ENCODE results near the gene IL17D.
"Not testable (repeated sequence)": the region's sequence is repeated elsewhere in the genome, so short reads cannot be mapped to it uniquely, and the experiment has no call there.

The IL17D gene, protein sequence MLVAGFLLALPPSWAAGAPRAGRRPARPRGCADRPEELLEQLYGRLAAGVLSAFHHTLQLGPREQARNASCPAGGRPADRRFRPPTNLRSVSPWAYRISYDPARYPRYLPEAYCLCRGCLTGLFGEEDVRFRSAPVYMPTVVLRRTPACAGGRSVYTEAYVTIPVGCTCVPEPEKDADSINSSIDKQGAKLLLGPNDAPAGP

GRCh38 chr13:20702915-20703779, at the start of gene IL17D:
IL17D (plus strand) TSS chr13:20703699; CDS start chr13:20704002, 303 bp downstream.
- peak; percentile 34 for DNase-seq

GRCh38 chr13:20654156-20654555, 49.3 kb upstream of the IL17D start:
- DNase-seq: no peak

DNA sequence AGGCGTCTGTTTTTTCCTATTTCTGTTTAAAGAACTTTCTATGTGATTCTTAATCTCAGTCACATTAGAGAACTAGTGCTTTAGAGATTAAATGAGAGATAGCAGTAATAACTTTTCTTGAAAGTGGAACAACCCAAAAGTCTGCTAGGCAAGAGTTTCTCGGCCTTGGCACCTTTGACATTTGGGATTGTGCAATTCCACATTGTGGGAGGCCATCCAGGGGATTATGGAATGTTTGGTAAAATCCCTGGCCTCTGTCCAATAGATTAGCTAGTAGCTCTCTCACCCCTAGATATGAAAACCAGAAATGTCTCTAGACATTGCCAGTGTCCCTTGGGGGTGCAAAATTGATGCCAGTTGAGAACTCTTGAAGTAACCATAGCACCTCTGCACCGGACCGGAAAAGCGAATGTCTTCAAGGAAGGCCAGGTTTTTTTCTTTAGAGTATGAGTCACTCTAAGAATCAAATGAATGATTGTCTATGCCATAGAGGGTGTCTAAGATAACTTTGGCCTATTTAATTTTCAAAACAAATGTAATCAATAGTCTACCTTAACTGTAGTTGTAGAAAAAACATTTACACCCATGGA, 45.0 kb upstream of the IL17D start:
- no peak for DNase-seq

- DNase-seq: no peak
Observed at GRCh38 chr13:20664351-20664750, 39.1 kb upstream of the IL17D start.

DNA sequence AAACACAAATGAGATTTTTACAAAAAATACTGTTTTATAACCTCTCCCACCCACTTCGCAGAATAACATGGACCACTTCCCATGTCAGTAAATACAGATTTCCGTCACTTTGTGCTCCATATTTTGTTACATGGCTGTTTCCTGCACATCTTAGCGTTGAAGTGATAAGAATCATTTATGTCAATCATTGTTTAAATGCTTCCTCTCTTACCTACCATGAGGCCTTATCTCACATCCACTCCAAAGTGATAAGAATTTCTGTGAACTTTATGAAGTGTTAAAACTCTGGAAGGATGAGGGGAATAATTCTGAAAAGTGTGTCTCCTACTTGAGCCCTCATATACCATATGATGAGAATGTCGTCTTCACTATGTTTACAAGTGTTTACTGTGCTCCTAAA, 36.6 kb upstream of the IL17D start:
- DNase-seq: no peak

GRCh38 chr13:20667857-20668437, 35.6 kb upstream of the IL17D start:
- no peak for DNase-seq

- no peak for DNase-seq
Observed at GRCh38 chr13:20669162-20669561, 34.3 kb upstream of the IL17D start.

- no peak for DNase-seq
Observed at GRCh38 chr13:20671789-20672188, 31.7 kb upstream of the IL17D start.

DNA sequence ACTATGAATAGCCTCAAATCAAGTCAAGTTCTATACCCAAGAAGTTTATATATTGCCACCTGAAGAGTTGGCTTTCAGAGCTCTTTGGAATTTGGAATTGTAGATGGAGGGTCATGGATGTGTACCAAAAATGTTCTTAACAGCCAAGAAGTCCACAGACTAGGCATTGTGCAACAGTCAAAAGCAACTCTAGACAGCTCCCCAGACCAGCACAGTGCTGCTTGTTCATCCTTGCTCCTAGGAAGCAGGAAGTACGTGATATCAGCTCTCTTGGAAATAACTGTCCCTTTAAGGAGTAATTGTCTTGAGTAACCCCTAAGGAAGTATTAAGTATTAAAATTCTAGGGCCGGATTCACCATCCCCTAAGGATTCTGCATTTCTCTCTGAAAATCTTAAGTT, 30.7 kb upstream of the IL17D start:
- DNase-seq: no peak

- no peak for DNase-seq
Observed at GRCh38 chr13:20673715-20674114, 29.8 kb upstream of the IL17D start.

GRCh38 chr13:20676213-20676612, 27.3 kb upstream of the IL17D start:
- DNase-seq: no peak

DNA sequence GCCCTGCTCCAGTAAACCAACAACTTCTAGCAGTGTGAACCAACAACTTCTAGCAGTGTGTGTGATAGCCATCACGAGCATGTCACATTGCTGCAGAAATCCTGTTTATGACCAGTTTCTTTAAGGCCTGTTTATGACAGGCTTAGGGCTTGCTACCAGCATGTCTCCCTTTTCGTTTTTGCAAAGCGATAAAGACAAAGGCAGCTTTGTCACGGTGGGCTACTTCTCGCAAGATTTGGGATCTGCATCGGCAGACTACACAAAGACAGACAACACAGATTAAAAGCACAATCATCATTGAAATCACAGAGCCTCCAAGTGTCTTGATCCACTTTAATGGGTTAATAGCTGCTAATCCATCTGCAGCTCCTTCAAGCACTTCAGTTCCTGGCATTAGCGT, 24.9 kb upstream of the IL17D start:
- not testable (repeated sequence) for DNase-seq

DNA sequence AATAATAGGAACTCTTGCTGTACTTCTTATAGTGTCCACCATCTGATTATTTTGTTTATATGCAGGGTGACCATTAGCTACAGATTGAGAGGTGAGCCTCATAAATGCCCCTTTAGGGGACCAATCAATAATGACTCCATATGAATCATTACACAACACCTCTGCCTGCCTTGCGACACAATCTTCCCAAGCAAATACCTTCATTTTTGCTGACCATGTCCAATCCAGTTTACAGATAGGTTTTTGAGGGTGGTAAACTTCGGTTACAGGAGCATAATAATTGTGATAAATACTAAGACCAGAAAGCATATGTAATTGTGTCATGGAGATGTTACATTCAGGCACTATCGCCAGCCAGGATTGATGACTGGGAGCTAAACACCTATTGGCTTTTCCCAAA, 23.6 kb upstream of the IL17D start:
- no peak for DNase-seq

DNA sequence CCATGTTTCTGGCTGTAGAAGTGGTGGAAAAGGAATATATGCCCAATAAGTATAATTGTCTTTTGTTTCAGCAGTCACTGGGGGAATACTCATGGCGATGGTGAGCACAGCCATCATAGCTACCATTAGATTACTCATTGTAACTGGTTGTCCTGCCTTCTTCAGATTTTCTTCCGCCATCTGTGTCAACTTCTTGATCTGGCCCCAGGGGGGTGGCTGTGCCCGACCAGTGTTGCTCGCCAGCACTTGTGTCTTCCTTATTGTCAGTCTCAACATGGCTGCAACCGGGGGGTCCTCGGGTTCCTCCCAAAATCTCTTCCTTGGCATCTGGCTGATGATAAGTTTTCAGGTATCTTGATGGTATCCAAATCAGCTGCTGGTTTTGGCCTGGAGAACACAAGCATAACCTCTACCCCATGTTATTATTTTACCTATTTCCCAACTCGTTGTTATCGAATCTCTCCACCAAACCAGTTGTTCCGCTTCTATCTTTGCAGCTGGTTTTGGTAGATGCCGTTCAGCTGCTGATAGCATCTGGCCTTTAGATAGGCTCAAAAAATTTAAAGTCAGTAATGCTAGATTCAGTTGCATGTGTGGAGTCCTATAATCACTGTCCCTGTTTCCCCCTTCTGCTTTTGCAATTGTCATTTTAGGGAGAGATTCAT, 23.0 kb upstream of the IL17D start:
- DNase-seq: no peak

DNA sequence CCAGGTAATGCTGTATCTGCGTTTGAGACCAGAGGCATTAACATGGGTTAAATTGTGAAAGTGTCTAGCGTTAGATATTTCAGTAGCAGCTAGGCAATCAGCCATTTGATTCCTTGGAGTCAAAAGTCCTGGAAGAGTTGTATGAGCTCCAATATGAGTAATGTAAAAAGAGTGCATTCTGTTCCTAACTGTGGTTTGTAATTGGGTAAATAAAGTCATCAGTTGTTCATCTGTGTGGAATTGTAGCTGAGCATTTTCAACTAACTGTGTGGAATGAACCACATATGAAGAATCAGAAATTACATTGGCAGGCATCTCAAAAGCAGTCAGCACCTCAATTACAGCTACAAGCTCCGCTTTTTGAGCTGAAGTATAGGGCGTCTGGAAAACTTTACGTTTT, 22.0 kb upstream of the IL17D start:
- DNase-seq: not testable (repeated sequence)

- no peak for DNase-seq
Observed at GRCh38 chr13:20682061-20682460, 21.4 kb upstream of the IL17D start.

DNA sequence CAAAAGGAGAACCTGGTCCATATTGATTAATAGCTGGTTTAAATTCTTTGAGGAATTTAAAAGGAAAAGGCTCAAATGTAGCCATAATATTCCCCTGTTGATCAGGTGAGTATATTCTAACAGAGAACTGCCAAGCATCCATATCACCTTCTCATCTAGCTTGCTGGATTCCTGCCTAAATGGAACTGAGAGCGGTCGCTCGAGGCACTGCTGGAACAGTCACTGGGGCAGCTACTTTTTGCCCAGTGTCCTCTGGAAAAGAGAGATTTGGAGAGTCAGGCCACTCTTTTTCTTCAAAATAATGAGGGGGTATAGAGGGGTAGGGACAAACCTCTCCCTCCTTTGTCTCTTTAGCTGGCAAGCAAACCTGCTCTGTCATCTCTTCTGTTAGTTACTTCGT, 19.5 kb upstream of the IL17D start:
- no peak for DNase-seq

DNA sequence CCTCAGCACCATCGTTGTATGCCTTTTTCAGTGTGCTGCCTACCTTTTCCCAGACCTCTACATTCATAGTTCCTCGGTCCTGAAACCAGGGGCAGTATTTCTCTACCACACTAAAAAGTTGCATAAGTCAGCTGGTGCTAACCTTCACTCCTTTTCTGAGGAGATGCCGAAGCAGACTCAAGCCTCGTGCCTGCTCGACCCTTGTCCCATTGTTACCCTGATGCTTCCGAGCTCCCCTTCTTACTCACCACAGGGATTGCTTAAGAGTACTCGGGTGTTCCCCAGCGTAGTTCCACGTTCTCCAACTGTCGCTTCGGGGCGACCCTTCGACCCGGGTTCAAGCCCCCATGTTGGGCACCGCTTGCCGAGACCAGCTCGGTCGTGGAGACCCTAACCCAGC, 19.0 kb upstream of the IL17D start:
- DNase-seq: no peak

DNA sequence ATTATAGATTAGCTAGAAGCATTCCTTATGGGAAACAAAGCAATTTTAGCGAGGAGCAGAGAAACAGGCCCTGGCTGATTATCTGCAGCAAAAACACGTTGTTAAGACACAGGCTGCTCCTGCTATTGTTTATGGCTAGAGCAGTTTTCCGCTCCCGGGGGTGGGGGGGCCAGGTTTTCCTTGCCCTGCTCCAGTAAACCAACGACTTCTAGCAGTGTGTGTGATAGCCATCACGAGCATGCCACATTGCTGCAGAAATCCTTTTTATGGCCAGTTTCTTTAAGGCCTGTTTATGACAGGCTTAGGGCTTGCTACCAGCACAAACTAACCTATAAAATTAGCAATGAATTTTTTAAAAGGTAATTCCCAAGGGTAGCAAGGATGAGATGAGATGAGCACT, 18.4 kb upstream of the IL17D start:
- DNase-seq: no peak

DNA sequence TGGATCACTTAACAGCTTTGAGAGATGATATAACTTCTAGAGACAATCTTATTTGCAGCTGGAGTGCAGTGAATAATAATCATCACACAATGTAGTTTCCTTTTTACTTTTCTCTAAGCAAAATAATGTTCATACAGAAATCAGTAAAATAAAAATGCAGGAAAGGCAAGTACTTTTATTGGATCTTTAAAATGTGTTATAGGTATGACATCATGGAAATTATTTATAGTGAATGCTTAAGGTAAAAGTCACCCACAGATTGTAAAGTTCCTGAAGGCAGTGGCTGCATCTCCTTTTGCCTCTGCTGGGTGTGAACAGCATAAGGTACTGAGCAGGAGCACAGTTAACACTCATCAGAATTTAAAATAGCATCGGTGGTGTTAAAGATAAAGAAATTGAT, 17.3 kb upstream of the IL17D start:
- DNase-seq: no peak

- no peak for DNase-seq
Observed at GRCh38 chr13:20686863-20687579, 16.5 kb upstream of the IL17D start.

DNA sequence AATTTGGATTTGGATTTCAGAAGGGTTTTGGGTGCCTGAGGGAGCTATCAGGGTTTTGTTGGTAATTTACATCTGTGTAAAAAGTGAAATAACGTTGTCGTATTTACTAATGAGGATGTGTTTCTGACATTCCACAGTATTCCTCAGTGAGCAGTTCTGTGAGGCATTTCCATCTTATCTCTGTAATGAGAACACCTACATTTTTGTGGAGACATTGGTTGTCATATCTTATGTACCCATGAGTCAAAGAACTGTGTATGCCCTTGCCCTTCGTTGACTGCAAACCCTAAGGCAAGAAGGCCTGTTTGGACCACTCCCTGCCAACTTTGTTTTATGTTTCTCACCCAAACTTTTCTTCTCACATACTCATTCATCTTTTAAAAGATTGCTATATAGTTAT, 14.2 kb upstream of the IL17D start:
- DNase-seq: no peak

DNA sequence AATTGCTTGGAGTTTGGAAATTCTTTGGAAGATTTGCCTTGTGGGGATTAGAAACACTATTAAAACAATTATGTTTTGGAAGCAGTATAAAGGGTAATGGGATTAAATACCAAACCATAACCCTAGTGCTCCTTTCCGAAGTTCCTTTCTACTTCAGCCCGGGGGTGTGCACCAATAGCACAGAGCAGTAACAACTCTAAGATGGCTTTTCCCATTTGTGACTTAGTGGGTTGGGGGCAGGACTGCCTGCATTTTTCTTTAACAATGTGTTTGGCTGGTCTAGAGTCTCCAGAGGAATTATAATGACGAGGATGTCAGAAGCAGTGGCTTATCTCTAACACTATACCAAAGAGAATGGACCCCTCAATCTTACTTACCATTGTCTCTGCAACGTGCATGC, 11.9 kb upstream of the IL17D start:
- no peak for DNase-seq

All from NCI-H1105 treated with DMSO at 0.1 percent for 48 hours (cell line).